CD4-positive, alpha-beta T cell (primary cell): ENCODE measurements around the gene PPP1R15A. TPM values are rescaled to one million over a fixed set of nuclear protein-coding genes. Genes with fewer than 3 reads are reported as not detected.
A peak's percentile ranks its signal among the peaks of the same experiment; 100 is the strongest.

Experiments
- ATAC-seq: fragments of 200-7000 bp; cut with Tn5 transposase; one replicate; pipeline ENCODE4 v1.10.0; 2022; ENCODE audit warnings: mild to moderate bottlenecking; ENCODE audit not compliant: poor library complexity
- CTCF ChIA-PET: fragments of 350-600 bp; sonication (Branson Sonifier 250); formaldehyde crosslinking; loops from one replicate; lab custom pipeline; 2021; ENCODE audit warnings: antibody characterized with exemption, inconsistent platforms; lab: Charles Lee
- POLR2A ChIA-PET: fragments of 350-600 bp; sonication (Branson Sonifier 250); formaldehyde crosslinking; loops from one replicate; lab custom pipeline; 2021; ENCODE audit warnings: antibody characterized with exemption, inconsistent platforms; lab: Charles Lee
- DNase-seq, 14 experiments: peaks; one replicate each; pipeline ENCODE4 v3.0.0-alpha.2; 2013 to 2020; ENCODE audit warnings: mixed read lengths in 2 of 14
- H3K27ac ChIP-seq, 2 donors: one replicate each; pipeline versions ENCODE4 v1.5.1 to v1.7.0; 2013; ENCODE audit warnings: low read length in 2 of 2, low read depth in 1 of 2, mild to moderate bottlenecking in 1 of 2
- H3K27me3 ChIP-seq, 2 experiments: 1 replicate in 1 of 2; 2 replicates in 1 of 2; pipeline versions ENCODE4 v1.6.1 to v1.7.0; 2013; ENCODE audit warnings: low read length in 2 of 2, control low read depth in 1 of 2, mild to moderate bottlenecking in 1 of 2, moderate library complexity in 1 of 2; ENCODE audit not compliant: insufficient read depth in 2 of 2, control insufficient read depth in 1 of 2
- H3K36me3 ChIP-seq: one replicate; pipeline ENCODE4 v1.6.1; 2013; ENCODE audit warnings: low read length, control low read depth; ENCODE audit not compliant: insufficient read depth
- H3K4me1 ChIP-seq: one replicate; pipeline ENCODE4 v1.6.1; 2013; ENCODE audit warnings: low read length, control low read depth; ENCODE audit not compliant: insufficient read depth
- H3K4me3 ChIP-seq: one replicate; pipeline ENCODE4 v1.5.1; 2013; ENCODE audit warnings: mild to moderate bottlenecking, low read length, moderate library complexity
- H3K9me3 ChIP-seq, 2 experiments: 1 replicate in 1 of 2; 2 replicates in 1 of 2; pipeline versions ENCODE4 v1.6.1 to v1.7.0; 2013; ENCODE audit warnings: low read length in 2 of 2, mild to moderate bottlenecking in 2 of 2, control low read depth in 1 of 2, moderate library complexity in 1 of 2; ENCODE audit not compliant: control insufficient read depth in 1 of 2, insufficient read depth in 1 of 2
- H3K27ac Mint-ChIP-seq: one replicate; pipeline ENCODE4 v1.8.0; 2020; ENCODE audit warnings: mixed read lengths
- H3K27me3 Mint-ChIP-seq: one replicate; pipeline ENCODE4 v1.8.0; 2021; ENCODE audit warnings: mixed read lengths
- H3K36me3 Mint-ChIP-seq: one replicate; pipeline ENCODE4 v1.8.0; 2021; ENCODE audit warnings: low read depth, mixed read lengths
- H3K4me1 Mint-ChIP-seq: one replicate; pipeline ENCODE4 v1.8.0; 2021; ENCODE audit warnings: low read depth, mixed read lengths
- H3K4me3 Mint-ChIP-seq: one replicate; pipeline ENCODE4 v1.8.0; 2020; ENCODE audit warnings: mild to moderate bottlenecking, mixed read lengths
- H3K9me3 Mint-ChIP-seq: one replicate; pipeline ENCODE4 v1.8.0; 2020; ENCODE audit warnings: mixed read lengths
- CTCF ChIP-seq: fragments of 200-600 bp; IDR thresholded peaks from one replicate; pipeline ENCODE4 v1.8.0; 2022; ENCODE audit warnings: antibody characterized with exemption, mild to moderate bottlenecking
- intact Hi-C, 2 experiments: fragments of 100-400 bp; cut with DNase I in 1 of 2; cut with micrococcal nuclease in 1 of 2; formaldehyde crosslinking; loops; one replicate each; pipeline versions ENCODE4 v1.15.1 to v1.9.0; 2023 to 2025; cut with DNase I, micrococcal nuclease
- total RNA-seq, 174 experiments: library from RNA in 2 of 174; stranded (reverse) in 2 of 174; gene quantifications; one replicate each; pipeline ENCODE4 v1.2.3 and lab custom pipeline; 2021 to 2026

The PPP1R15A gene
- total RNA-seq, 2 experiments from 2014 or later = 569 to 584 TPM

- Histone ChIP-seq H3K27me3 (no peaks in the 10 kb centered on the region), H3K4me3 (no peak overlapping the region), H3K27ac (no peak overlapping the region), H3K36me3 (no peaks in the 10 kb centered on the region), H3K9me3 (no peaks in the 10 kb centered on the region), H3K4me1 (peaks cover 8% of the 10 kb centered on the region)
- CTCF ChIA-PET = no interaction called here
- POLR2A ChIA-PET = interaction anchor here (1.1 kb wide), 1 partner anchor 111 kb away, joined by 3 read pairs; no protein-coding TSS in a partner anchor
- Mint-ChIP-seq H3K4me1 (peaks cover 2% of the 10 kb centered on the region), H3K9me3 (no peaks in the 10 kb centered on the region), H3K4me3 (no peak overlapping the region), H3K27ac (no peak overlapping the region), H3K36me3 (no peaks in the 10 kb centered on the region), H3K27me3 (no peaks in the 10 kb centered on the region)
- no peak for TF ChIP-seq CTCF
- DNase-seq (no peak), ATAC-seq (no peak)
- intact Hi-C loops = no loop called here
Observed at GRCh38 chr19:48854103-48854502, 18.1 kb upstream of the PPP1R15A start.

GRCh38 chr19:48856921-48857320, 15.3 kb upstream of the PPP1R15A start:
- H3K27me3 Mint-ChIP-seq = no peaks in the 10 kb centered on the region
- CTCF ChIA-PET = interaction anchor here (0.7 kb wide), 1 partner anchor 212 kb away, joined by 4 read pairs; no protein-coding TSS in a partner anchor
- TF ChIP-seq CTCF = no peak
- peaks cover 5% of the 10 kb centered on the region for H3K4me1 Mint-ChIP-seq
- Histone ChIP-seq H3K4me3 (no peak overlapping the region), H3K27me3 (no peaks in the 10 kb centered on the region), H3K36me3 (no peaks in the 10 kb centered on the region), H3K9me3 (no peaks in the 10 kb centered on the region), H3K27ac (no peak overlapping the region), H3K4me1 (peaks cover 20% of the 10 kb centered on the region)
- H3K27ac Mint-ChIP-seq = no peak overlapping the region
- POLR2A ChIA-PET = no interaction called here
- no peak overlapping the region for H3K4me3 Mint-ChIP-seq
- no peaks in the 10 kb centered on the region for H3K9me3 Mint-ChIP-seq
- intact Hi-C loops = loop anchor here in 1 of 2 experiments (5.0 kb wide), 2 partner anchors 45 to 110 kb away; partner anchors contain the start of genes FTL and NUCB1
- ATAC-seq = no peak
- no peak for DNase-seq
- H3K36me3 Mint-ChIP-seq = no peaks in the 10 kb centered on the region

- no peaks in the 10 kb centered on the region for H3K36me3 Mint-ChIP-seq
- peak; percentile 64 to 89 (median 78) for DNase-seq
- peak overlapping the region; percentile 95 for H3K4me3 Mint-ChIP-seq
- H3K27me3 Mint-ChIP-seq = no peaks in the 10 kb centered on the region
- Histone ChIP-seq H3K4me3 (peak overlapping the region; percentile 51), H3K27me3 (no peaks in the 10 kb centered on the region), H3K36me3 (no peaks in the 10 kb centered on the region), H3K9me3 (no peaks in the 10 kb centered on the region), H3K4me1 (peaks cover 20% of the 10 kb centered on the region), H3K27ac (no peak overlapping the region)
- POLR2A ChIA-PET = interaction anchor here (1.0 to 1.5 kb wide), 5 partner anchors 13 to 106 kb away, joined by 4 to 7 read pairs (median 4); partner anchors contain the start of genes NUCB1 and PPP1R15A
- TF ChIP-seq CTCF = no peak
- intact Hi-C loops = loop anchor here (1.0 to 5.0 kb wide), 3 partner anchors 13 to 108 kb away; partner anchors contain the start of genes PPP1R15A (in 2 of the 2), FTL (in 1 of the 2) and NUCB1 (in 1 of the 2)
- CTCF ChIA-PET = interaction anchor here (1.8 kb wide), 1 partner anchor 16 kb away, joined by 7 read pairs; no protein-coding TSS in a partner anchor
- H3K4me1 Mint-ChIP-seq = peaks cover 5% of the 10 kb centered on the region
- peak overlapping the region; percentile 47 for H3K27ac Mint-ChIP-seq
- H3K9me3 Mint-ChIP-seq = no peaks in the 10 kb centered on the region
- peak; percentile 83 for ATAC-seq
Observed at GRCh38 chr19:48858984-48859710, 13.1 kb upstream of the PPP1R15A start.
